Ovary (tissue), 9 donors: ENCODE measurements around the gene PPP1R9A. TPM values are rescaled to one million over a fixed set of nuclear protein-coding genes. Genes with fewer than 3 reads are reported as not detected.

Experiments used
- DNase-seq, 5 donors: peaks; one replicate each; pipeline ENCODE4 v3.0.0-alpha.2; 2019 to 2020
- H3K27ac ChIP-seq, 2 donors: fragments of 200-600 bp; one replicate each; pipeline versions ENCODE4 v1.5.1 to v1.8.0; 2019 to 2022
- H3K27me3 ChIP-seq: fragments of 200-600 bp; one replicate; pipeline ENCODE4 v1.8.0; 2022
- H3K36me3 ChIP-seq: fragments of 200-600 bp; sonication (generic); one replicate; pipeline ENCODE4 v1.5.1; 2019
- H3K4me1 ChIP-seq: one replicate; pipeline ENCODE4 v1.8.1; 2013; ENCODE audit warnings: mild to moderate bottlenecking, moderate library complexity; ENCODE audit not compliant: insufficient read depth
- H3K4me3 ChIP-seq: fragments of 200-600 bp; sonication (generic); one replicate; pipeline ENCODE4 v1.5.1; 2017
- H3K9me3 ChIP-seq, 2 donors: fragments of 200-600 bp in 1 of 2; sonication (generic) in 1 of 2; one replicate each; pipeline versions ENCODE4 v1.5.1 to v1.8.1; 2013 to 2019; ENCODE audit warnings: mild to moderate bottlenecking in 1 of 2, moderate library complexity in 1 of 2
- CTCF ChIP-seq, 3 donors: fragments of 450-650 bp in 2 of 3; fragments of 200-600 bp in 1 of 3; IDR thresholded peaks; one replicate each; pipeline versions ENCODE4 v1.5.1 to v1.8.0; 2016 to 2022; ENCODE audit warnings: antibody characterized with exemption in 3 of 3, mild to moderate bottlenecking in 1 of 3
- EP300 ChIP-seq: sonication (generic); formaldehyde crosslinking; IDR thresholded peaks from one replicate; pipeline ENCODE4 v1.6.1; 2017; ENCODE audit warnings: antibody characterized with exemption
- POLR2A ChIP-seq: fragments of 450-650 bp; IDR thresholded peaks from one replicate; pipeline ENCODE4 v1.6.1; 2017; ENCODE audit warnings: antibody characterized with exemption, mild to moderate bottlenecking, moderate library complexity
- WGBS, 3 donors: extraction: QIAGEN DNeasy Blood & Tissue Kit in 1 of 3; methylation state at CpG; one replicate each; pipeline versions ENCODE4 v1.1.5 to v1.1.7; 2013 to 2017; 5-methylcytosine and 5-hydroxymethylcytosine counted together
- intact Hi-C, 4 donors: fragments of 100-400 bp; cut with DNase I; formaldehyde crosslinking; loops; one replicate each; pipeline versions ENCODE4 v1.11.0 to v1.15.1; 2022 to 2023
- polyA plus RNA-seq, 2 donors: library from polyadenylated mRNA; stranded (reverse); fragments of 200-250 nt in 1 of 2; fragments of 350-450 nt in 1 of 2; fragmentation: Illumina TruSeq in 1 of 2; extraction: RNeasy Lipid Tissue Mini Kit (QIAGEN cat#74804) in 1 of 2; gene quantifications; one replicate each; pipeline ENCODE4 v1.2.3, GENCODE V29; 2013 to 2014
- total RNA-seq, 7 donors: library from RNA; depleted of rRNA in 2 of 7; stranded (reverse); fragments of >200 nt in 2 of 7; fragmentation: NEBNext Ultra II Directional in 3 of 7; extraction: Animal tissue kit (Norgen Biotek cat#: 25700) in 3 of 7; gene quantifications; one replicate each; pipeline versions ENCODE4 v1.1.0 to v1.2.4, GENCODE V29; 2016 to 2023
- donor health status: DM: no; HTN: no; CAD: no; lungs with moderate emphysema.
- donor health status: DM: no; HTN: no; CAD: no.
- donor health status: Bipolar disorder and iron deficiency.
- donor health status: DM: yes; HTN: yes; CAD: no.
- donor health status: DM: no; HTN: no; CAD: no.
- donor health status: DM: yes; HTN: yes; CAD: no.

Gene PPP1R9A
- total and polyA plus RNA-seq, 9 donors: 2.4 to 32.2 (median 11.2) TPM

GRCh38 chr7:95028683-95029082 is 121.3 kb downstream of the PPP1R9A start:
- no peak overlapping the region for H3K27ac ChIP-seq
- no peaks in the 10 kb centered on the region for H3K4me1 ChIP-seq
- intact Hi-C loops: no loop called here
- no peaks in the 10 kb centered on the region for H3K36me3 ChIP-seq
- H3K4me3 ChIP-seq: no peak overlapping the region
- no peaks in the 10 kb centered on the region for H3K27me3 ChIP-seq
- no peak for TF ChIP-seq CTCF (IDR thresholded peaks at IDR 0.05)
- no peak for DNase-seq
- 85 to 94% (median 87%) methylated on average over 1 of the region's 1 CpG for WGBS, 3 donors
- H3K9me3 ChIP-seq: no peaks in the 10 kb centered on the region

GRCh38 chr7:95035295-95035694 is 127.9 kb downstream of the PPP1R9A start:
- Histone ChIP-seq H3K9me3 (no peaks in the 10 kb centered on the region), H3K27ac (no peak overlapping the region), H3K27me3 (no peaks in the 10 kb centered on the region), H3K36me3 (no peaks in the 10 kb centered on the region), H3K4me1 (no peaks in the 10 kb centered on the region), H3K4me3 (no peak overlapping the region)
- TF ChIP-seq EP300 (no peak), CTCF (IDR thresholded peaks at IDR 0.05) (no peak), POLR2A (no peak)
- DNase-seq: no peak
- intact Hi-C loops: no loop called here

- Histone ChIP-seq H3K9me3 (no peaks in the 10 kb centered on the region), H3K36me3 (no peaks in the 10 kb centered on the region), H3K27ac (no peak overlapping the region), H3K27me3 (no peaks in the 10 kb centered on the region), H3K4me3 (no peak overlapping the region), H3K4me1 (peaks cover 1% of the 10 kb centered on the region)
- TF ChIP-seq EP300 (no peak), POLR2A (no peak), CTCF (IDR thresholded peaks at IDR 0.05) (no peak)
- 67 to 81% (median 75%) methylated on average over 4 of the region's 4 CpGs for WGBS, 3 donors
- no peak for DNase-seq
- intact Hi-C loops: no loop called here
Measured at GRCh38 chr7:95041031-95041430, 133.6 kb downstream of the PPP1R9A start.

- H3K36me3 ChIP-seq: no peaks in the 10 kb centered on the region
- DNase-seq: no peak
Measured at GRCh38 chr7:95045236-95045923, 138.0 kb downstream of the PPP1R9A start.

More at GRCh38 chr7:95045236-95045923, 138.0 kb downstream of the PPP1R9A start:
- no peaks in the 10 kb centered on the region for H3K27me3 ChIP-seq
- no peak for TF ChIP-seq EP300
- no peak for TF ChIP-seq POLR2A
- no peak for TF ChIP-seq CTCF (IDR thresholded peaks at IDR 0.05)
- intact Hi-C loops: no loop called here
- H3K9me3 ChIP-seq: no peaks in the 10 kb centered on the region
- H3K27ac ChIP-seq: no peak overlapping the region
- 95 to 96% (median 95%) methylated on average over 8 of the region's 8 CpGs for WGBS, 3 donors
- H3K4me3 ChIP-seq: no peak overlapping the region
- H3K4me1 ChIP-seq: peaks cover 3% of the 10 kb centered on the region
